Stimulated activated CD4-positive, alpha-beta T cell treated with anti-CD3 and anti-CD28 coated beads, Interleukin-2, amount 100 ng/mL, for 24 hours (primary cell): ENCODE results near the gene COX10.

ENCODE experiments used
- DNase-seq, 2 donors: peaks; one replicate each; pipeline ENCODE4 v3.0.0-alpha.2; 2020

Gene COX10

DNA sequence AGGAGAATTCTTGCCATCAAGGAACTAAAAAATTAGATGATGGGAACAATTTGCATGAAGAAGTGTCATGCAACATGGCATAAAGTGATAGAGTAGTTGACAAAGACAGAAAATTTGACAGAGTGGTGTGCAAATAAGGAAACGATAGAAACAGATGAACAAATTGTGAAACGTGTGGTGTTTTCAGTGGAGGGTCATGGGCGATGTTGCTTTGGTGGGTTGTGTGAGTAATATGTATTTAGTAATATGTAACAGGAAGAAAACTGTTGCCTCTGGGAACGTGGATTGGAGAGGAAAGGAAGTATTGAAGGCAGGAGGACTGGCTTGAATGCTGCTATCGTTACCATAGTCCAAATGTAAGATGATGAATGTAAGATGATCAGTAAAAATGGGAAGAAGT is 3.6 kb downstream of the COX10 start:
- no peak for DNase-seq

DNA sequence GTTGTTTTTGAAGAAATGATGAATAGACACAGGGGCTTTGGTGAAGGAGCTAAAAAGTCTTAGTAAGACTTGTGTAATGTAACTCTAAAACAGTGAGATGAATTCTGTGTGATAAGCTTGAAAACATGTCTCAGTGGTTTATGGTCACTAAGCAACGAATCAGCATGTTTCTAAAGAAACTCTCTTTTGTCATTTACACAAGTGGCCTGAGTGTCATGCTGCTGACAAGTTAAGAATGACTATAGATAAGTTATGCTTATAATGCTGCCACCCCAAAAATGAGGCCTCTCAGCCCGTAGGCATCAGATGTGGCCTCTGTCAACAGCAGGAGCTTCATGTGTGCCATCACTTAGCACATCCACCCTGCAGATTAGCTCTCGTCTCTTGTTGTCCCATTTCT is 8.7 kb downstream of the COX10 start:
- no peak for DNase-seq

DNA sequence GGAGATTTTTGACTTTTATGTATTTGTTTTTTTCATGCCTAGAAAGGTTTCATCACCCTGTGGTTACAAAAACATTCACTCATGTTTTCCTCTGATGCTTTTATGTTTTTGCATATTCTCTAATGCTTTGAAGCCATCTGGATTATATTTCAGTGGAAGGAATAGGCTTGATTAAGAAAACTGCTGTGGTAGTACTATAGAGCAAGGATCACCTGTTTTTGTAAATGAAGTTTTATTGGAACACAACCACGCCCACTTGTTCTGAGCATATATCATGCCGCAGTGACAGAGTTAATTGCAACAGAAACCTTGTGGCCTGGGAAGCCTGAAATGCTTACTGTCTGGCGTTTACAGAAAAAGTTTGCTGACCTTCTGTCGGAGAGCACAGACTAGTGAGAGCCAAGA is 11.5 kb downstream of the COX10 start:
- no peak for DNase-seq

DNA sequence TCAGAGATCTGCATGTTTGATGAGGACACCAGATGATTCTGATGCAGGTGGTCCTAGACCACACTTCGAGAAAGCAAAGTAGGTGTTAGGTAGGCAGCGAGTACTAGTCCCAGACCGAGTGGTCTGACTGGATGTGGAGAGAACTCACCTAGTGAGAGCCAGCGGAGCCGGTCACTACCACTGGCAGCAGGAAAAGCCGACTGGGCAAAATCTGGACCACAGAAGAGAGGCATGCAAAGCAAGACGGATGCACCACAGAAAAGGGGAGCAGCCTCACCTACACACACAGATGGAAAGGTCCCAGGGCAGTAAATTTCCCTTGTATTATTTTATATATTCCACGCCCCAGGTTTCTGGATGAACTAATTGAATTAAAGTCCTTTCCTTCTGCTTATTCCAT is 13.5 kb downstream of the COX10 start:
- no peak for DNase-seq

DNA sequence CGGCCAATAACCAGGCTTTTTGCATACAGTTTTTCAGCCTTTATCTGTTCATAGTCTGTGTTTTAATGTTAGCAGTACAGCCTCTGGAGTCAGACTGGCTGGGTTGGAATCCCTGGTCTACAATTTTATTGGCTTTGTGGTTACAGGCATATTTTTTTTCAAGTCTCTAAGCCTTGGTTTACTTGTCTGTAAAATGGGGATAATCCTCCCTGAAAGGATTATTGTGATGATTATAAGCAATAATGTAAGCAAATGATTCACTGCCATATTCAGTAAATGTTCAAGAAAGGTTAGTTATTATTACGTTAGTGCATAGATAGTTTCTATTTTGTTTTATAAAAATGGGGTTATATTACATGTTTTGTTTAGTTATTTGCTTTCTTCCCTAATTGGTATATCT is 15.7 kb downstream of the COX10 start:
- no peak for DNase-seq

DNA sequence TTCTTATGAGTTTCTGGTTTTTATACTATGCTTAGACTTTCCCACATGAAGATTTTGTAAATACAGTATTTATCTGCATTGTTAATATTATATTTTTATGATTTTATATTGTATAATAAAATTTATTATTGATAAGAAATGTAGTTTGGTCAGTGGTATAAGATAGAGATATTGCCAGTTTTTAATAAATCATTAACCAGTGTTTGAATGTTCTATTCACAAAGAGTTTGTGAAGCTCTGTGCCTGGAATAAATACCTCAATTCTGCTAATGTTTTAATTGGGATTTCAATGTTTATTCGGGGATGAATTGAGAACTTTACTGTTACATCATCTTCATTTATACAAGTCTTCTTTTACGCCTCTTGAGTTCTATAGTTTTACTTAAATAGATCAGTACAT is 16.9 kb downstream of the COX10 start:
- no peak for DNase-seq

- DNase-seq = no peak
These were observed 19.9 kb downstream of the COX10 start for GRCh38 chr17:14089179-14089578.

DNA sequence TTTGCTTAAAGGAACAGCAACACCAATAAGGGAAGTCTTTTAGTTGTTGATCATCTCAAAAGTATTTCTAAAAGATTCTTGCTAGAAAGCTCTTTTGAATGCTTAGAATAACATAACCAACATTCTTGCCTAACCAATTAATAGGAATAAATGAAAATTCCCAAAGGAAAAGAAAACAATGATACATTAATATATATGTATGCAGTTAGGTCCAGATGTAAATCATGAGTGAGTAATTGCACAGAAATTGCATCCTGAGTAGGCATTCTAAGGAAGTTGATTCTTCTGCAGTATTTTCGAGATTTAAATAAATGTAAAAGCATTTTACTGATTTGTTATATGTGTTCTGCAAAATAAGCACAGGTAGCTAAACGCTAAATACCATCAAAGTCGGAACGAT is 22.1 kb downstream of the COX10 start:
- DNase-seq = no peak

DNA sequence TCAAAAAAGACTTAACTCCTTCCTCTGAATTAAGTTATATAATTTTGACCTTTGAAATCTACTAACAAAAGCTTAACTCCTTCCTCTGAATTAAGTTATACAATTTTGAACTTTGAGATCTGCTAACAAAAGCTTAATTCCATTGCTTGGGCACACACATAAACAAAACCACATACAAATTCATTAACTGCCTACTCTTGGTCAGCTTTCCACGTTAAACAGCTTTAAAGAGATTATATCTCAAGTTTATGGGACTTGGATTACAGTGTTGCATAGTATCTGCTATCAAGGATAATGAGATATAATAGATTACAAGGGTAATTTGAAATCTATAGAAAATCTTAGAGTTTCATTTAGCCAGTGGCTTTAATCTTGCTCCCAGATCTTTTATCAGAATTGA is 23.5 kb downstream of the COX10 start:
- no peak for DNase-seq

DNA sequence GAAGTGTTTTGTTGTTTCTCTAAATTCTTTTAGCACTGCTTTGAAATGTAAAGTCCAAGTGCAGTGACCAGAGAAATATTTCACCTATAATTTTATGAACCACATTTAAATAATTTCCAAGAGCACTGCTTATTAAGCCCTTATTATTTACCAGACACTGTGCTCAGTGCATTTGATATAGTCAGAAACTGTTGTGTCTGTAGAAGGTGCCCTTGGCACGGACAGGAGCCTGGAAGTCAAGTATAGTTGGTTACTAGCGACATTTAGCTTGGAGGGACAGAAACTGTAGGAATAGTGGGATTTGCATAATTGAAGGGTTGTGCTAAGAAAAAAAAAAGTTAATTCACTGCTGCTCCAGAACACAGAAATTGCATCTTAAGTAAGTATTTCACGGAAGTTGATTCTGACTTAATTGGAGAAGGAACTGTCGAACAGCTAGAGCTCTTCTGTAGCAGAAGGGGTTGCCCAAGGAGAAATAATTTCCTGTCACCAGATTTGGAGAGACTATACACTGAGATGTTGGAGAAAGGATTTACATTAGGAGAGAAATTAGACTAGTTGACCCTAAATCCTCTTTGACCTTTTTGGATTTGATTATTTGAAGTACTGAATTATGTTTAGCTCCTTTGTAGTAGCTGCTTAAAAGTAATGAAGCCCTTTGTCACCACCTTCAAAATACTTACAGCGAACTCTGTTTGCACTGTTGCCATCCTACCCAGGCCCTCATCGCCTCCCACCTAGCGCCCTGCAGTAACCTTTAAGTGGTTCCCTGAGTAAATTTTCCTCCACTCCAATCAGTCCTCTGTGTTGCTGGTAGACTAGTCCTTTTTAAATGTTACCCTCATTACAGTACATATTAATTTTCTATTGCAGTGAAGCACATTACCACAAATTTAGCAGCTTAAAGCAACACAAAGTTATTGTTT is 25.6 kb downstream of the COX10 start:
- no peak for DNase-seq

GRCh38 chr17:14095631-14096030 is 26.3 kb downstream of the COX10 start:
- DNase-seq = no peak

- no peak for DNase-seq
These were observed 28.9 kb downstream of the COX10 start for GRCh38 chr17:14098246-14098645.

- no peak for DNase-seq
These were observed 32.7 kb downstream of the COX10 start for GRCh38 chr17:14101976-14102375.

DNA sequence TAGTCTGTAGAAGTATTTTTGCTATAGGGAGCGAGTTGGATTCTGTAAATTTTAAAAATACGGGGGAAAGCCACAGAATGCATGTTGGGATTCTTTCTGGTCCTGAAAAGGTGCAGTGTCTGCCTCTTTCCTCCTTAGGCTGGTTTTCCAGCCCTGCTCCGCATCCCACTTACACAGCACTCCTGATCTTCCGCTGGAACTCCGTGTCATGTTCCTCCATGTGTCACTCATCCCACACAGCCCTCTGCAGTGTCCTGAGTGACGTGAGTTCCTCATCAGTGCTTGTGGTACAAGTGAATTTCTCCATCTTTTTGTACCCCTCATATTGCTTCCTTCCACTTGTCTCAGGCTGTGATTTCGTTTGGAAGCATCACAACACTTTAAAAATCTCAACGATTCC is 34.5 kb downstream of the COX10 start:
- no peak for DNase-seq

DNA sequence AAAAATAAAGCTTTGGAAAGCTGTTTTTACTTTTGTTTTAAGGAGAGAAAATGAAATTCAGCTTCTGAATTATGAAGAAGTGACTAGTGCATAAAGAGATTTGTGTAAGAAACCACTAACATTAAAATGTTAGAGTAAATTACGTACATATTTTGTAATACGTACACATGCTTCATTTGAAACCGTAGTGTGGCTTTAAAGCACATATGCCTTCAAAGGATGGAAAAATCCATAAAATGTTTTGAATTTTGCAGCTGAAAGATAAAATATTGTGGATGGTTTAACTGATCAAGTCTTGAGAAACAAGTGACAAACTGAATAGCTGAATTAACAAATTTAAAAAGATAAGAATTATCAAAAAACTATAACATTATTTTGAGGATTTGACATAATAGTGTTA is 35.4 kb downstream of the COX10 start:
- no peak for DNase-seq

DNA sequence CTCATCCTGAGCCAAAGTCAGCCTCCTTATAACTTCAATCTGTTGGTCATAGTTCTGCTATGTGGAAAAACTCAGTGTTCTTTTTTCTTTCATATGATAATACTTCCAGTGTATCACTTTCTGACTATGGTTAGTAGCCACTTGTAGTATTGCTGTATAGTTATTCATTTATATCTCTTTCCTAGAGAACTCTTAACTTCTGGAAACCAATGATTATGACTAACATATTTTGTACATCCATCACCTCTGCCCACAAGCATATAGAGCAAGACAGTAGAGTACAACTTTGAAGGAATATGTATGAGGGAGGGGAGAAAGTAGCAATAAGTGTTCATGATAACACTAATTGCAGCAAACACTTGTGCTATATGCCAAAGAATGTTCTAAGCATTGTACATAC is 38.6 kb downstream of the COX10 start:
- DNase-seq = no peak

GRCh38 chr17:14112407-14112806 is 43.1 kb downstream of the COX10 start:
- no peak for DNase-seq

DNA sequence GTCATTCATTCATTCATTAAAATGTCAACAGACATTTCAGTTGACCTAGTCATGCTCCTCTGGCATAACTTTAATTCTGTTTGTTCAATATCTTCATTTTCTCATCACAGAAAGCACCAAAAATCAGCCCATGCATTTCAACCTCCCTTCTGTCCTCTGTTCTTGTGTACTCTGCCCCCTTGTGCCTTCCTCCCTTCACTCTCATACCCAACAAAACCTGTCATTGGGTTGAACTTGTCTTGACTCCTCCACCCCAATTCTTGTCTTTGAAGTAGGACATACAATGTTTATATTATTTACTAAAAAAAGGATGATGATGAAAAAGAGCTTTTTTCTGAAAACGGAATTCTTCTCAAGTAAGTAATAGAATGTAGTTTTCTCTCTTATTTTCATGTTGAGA is 43.8 kb downstream of the COX10 start:
- DNase-seq = no peak

GRCh38 chr17:14116263-14117024 is 47.1 kb downstream of the COX10 start:
- DNase-seq = no peak

DNA sequence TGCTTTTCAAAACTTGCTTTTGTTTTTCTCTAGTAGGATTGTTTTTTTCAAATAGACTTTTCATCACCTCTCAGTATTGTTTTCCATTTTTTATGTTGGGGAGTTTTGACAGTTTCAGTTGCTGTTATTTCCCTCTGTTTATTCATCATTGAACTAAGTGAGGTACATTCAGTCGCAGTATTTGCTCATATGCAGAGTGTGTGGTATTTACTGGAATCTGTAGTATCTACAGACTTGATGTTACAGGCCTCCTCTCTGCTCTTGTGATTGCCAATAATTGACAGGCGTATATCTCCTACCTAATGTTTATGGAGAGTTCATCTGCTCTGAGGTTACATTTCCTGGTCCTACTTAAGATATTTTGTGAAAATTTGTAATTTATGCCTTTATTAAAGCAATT is 49.6 kb downstream of the COX10 start:
- no peak for DNase-seq

DNA sequence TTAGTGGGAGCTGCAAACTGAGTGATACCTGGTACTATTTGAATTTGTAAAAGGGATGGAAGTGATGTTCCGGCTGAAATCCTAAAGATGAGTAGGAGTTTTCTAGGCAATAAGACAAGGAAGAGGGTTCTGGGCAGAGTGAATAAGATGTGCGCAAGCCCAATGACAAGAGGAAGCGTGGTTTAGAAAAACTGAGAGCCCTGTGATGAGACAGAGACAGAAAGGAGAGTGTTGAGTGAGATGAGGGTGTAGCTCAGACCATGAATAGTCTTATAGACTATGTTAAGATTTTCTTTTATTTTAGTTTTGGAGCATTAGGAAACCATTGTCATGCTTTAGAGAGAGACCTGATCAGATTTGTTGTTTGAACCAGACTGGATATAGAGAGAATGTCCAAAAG is 50.2 kb downstream of the COX10 start:
- DNase-seq = no peak

- no peak for DNase-seq
These were observed 52.6 kb downstream of the COX10 start for GRCh38 chr17:14121952-14122351.

- DNase-seq = no peak
These were observed 54.4 kb downstream of the COX10 start for GRCh38 chr17:14123619-14124278.

GRCh38 chr17:14124854-14125253 is 55.5 kb downstream of the COX10 start:
- no peak for DNase-seq
